HG02610 (cell line): ENCODE results near the gene RNGTT.
"Not testable (repeated sequence)": the region's sequence is repeated elsewhere in the genome, so short reads cannot be mapped to it uniquely, and the experiment has no call there.

Experiments
- ATAC-seq: cut with Tn5 transposase; IDR thresholded peaks from one replicate; pipeline ENCODE4 v1.9.1; 2021; ENCODE audit warnings: mild to moderate bottlenecking, moderate library complexity; ENCODE audit not compliant: unreplicated experiment

RNGTT gene

DNA sequence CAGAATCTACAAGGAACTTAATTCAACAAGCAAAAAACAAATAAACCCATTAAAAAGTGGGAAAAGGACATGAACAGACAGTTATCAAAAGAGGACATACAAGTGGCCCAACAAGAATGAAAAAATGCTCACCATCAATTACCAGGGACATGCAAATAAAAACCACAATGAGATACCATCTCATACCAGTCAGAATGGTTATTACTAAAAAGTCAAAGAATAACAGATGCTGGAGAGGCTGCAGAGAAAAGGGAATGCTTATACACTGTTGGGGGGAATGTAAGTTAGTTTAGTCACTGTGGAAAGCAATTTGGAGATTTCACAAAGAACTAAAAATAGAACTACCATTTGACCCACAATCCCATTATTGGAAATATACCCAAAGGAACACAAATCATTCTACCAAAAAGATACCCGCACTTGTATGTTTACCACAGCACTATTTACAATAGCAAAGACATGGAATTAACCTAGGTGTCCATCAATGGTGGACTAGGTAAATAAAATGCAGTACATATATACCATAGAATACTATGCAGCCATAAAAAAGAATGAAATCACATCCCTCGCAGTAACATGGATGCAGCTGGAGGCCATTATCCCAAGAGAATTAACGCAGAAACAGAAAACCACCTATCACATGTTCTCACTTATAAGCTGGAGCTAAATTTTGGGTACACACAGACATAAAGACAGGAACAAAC is 48.4 kb downstream of the RNGTT start:
- no peak for ATAC-seq

DNA sequence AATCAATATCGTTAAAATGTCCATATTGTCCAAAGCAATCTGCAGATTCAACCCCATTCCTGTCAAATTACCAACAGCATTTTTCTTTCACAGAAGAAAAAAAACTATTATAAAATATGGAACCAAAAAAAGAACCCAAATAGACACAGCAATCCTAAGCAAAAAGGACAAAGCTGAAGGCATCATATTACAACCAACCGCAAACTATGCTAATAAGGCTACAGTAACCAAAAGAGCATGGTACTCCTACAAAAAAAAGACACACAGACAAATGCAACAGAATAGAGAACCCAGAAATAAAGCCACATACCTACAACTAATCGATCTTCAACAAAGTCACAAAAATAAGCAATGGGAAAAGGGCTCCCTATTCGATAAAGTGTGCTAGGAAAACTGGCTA is 49.2 kb downstream of the RNGTT start:
- ATAC-seq, result no peak

DNA sequence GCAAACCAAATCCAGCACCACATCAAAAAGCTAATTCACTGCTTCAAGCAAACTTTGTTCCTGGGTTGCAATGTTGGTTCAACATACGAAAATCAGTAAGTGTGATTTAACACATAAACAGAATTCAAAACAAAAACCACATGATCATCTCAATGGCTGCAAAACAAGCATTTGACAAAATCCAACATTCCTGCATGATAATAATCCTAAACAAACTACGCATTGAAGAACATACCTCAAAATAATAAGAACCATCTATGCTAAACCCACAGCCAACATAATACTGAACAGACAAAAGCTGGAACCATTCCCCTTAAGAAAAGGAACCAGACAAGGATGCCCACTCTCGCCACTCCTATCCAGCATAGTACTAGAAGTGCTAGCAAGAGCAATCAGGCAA is 49.9 kb downstream of the RNGTT start:
- ATAC-seq, result no peak

DNA sequence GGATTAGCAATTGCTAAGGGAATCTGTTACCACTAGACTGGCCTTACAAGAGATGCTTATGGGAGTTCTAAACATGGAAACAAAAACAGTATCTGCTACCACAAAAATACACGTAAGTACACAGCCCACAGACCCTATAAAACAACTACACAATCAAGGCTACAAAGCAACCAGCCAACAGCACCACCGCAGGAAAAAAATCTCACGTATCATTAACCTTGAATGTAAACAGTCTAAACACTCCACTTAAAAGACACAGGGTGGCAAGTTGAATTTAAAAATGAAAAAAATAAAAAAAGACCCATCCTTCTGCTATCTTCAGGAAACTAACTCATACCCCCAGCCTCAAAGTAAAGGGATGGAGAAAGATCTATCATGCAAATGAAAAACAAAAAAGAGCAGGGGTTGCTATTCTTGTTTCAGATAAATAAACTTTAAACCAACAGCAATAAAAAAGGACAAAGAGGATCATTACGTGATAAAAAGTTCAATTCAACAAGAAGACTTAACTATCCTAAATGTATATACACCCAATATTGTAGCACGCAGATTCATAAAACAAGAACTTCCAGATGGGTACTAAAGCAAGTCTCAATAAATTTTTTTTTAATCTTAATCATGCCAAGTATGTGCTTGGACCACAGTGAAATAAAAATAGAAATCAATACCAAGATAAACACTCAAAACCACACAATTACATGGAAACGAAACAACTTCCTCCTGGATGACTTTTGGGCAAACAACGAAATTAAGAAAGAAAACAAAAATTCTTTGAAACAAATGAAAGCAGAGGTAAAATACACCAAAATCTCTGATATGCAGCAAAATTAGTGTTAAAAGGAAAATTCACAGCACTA is 52.3 kb downstream of the RNGTT start:
- no peak for ATAC-seq

DNA sequence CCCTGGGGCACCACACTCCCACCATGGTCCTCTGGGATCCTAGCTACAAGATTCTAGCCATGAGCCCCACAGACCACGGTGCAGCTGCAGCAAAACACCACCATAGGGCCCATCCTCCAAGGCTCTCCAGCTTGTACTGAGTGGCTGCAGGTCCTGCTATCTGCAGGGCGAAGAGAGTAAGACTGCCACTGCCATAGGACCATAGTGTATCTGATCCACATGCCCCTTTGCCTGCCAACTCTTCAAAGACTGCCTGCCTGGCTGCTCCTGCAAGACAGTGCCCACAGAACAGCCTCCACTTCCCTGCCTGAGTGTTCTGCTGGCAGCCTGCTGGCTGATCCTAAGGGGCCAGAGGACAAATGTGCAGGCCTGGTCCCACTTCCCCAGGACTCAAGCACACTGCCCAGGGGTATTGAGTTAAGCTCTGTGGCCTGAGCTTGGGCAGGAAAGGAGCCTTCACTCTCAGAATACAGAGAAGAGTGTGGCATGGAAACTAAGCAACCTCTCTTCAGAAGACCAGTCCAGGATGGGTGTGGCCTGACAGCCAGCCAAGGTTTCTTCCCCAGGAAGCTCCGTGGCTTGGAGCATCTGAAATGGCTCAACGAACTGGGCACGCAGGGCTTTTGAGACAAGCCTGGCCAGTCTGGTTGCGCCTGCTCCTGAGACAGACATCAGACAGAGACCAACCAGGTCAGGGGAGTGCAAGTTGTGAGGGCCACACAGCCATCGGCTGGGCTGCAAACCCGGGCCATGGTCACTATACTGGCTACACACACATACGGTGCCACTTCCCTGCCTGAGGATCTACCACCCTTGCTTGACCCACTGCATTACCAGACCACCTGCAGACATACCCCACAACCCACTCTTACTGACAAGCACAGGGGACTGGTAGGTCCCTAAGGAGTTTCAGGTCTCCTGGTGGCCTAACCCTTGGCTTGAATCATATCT is 54.5 kb downstream of the RNGTT start:
- ATAC-seq, result no peak

DNA sequence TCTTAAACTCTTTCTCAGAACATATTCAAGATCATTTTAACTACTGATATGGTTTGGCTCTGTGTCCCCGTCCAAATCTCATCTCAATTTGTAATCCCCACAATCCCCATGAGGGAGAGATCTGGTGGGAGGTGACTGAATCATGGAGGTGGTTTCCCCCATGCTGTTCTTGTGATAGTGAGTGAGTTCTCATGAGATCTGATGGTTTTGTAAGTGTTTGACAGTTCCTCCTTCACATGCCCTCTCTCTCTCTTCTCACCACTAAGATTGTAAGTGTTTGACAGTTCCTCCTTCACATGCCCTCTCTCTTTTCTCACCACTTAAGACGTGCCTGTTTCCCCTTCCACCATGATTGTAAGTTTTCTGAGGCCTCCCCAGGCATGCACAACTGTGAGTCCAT is 56.3 kb downstream of the RNGTT start:
- not testable (repeated sequence) for ATAC-seq

DNA sequence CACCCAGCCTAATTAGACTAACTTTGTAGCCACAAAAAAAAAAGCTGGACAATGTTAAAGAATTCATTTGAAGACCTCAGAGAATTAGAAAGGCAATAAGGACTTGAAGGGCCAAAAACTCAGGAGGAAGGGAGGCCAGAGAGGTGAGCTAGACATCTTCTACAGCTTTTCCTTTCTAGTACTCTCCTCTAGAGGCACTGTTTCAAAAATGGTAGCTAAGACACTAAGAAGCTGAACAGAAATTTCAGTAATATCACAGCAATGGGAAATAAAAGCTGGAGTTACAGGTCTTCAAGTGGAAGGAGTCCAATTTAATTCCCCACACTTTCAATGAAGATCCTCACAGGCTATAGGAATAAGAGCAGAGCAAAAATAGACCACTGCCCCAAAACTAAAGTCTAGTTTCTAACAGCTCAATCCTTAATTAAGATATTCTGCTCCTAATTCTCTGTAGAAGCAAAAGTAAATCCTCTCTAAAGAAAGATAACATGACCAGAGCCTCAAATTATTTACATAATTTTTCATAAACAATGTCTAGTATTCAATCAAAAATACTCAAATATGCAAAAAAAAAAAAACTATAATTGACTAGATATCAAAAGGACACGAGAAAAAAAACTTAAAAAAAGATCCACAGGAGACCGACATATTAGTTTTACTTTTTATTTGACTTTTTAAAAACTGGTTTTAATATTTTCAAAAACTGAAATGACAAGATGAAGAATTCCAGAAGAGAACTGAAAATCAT is 63.7 kb downstream of the RNGTT start:
- no peak for ATAC-seq

DNA sequence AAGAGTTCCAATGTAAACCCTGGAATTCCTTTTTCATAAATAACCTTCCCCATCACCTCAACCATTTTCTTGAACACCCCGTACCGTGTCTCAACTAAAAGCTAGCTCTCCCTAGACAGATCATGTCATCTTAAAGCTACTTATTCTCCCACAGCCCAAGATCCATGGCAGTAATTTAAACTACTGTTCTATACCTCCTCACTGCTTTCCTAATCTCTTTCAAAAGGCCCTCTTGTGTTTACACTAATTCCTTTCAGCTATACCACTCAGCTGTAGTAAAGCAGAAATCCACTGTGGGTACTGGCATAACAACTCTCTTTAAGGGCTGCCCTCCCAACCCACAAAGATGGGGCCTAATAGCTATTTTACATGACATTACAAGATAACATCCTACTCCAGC is 67.5 kb downstream of the RNGTT start:
- ATAC-seq, result no peak

DNA sequence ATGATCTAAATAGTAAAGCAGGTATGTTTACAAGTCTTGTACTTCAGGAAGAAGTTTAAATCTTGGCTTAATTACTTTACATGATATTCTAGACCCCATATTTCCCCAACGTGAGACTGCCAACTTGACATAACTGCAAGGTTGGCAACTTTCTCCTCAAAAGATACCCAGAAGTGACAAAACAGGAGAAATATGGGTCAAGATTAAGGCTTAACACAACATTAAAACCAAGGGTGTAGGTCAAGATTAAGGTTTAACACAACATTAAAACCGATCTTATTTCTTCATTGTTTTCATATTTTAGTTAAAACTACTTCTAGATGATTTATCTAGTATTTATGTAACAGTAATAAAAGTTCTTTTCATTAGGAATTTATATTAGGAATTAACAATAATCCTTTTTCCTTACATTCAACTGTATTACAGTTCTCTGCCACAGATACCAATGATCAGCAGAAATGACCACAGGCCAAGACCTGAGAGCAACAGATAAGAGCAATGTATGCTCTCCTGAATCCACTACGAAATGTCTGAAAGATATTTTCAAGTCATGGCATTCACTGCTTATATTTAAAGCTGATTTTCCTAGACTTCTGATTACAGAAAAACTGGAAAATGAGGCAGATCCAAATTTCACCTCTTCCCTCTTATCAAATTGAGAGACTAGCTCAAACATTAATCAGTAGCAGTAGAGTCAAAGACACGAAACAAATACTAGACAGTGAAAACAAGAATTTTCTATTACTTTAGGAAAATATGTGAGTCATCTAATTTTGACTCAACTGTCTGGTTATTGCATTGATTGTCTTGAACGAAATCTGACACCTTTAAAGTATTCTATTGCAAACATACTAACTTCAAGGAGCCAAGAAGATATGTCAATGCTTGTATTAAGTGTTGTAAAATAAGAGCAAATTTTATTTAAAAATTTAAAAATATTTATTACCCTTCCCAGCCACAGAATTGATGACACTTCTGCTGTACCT is 72.3 kb downstream of the RNGTT start:
- no peak for ATAC-seq

DNA sequence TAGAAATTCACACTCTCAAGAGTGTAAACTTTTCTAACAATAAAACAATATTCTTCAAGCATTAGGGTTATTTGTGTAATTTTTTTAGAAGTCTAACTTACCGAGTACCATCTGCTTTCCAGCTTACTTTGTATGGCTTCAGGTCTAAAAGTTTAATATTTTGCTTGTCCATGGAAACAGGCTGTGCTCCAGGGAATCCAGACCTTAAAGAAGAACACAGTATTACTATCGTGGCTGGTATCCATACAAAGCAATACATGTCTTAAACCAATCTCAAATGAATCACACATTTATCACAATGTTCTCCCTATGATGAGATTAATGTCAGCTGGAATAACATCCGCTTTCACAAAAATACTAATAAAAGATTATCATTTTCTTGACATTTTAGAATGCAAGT is 73.0 kb downstream of the RNGTT start:
- ATAC-seq, result no peak

DNA sequence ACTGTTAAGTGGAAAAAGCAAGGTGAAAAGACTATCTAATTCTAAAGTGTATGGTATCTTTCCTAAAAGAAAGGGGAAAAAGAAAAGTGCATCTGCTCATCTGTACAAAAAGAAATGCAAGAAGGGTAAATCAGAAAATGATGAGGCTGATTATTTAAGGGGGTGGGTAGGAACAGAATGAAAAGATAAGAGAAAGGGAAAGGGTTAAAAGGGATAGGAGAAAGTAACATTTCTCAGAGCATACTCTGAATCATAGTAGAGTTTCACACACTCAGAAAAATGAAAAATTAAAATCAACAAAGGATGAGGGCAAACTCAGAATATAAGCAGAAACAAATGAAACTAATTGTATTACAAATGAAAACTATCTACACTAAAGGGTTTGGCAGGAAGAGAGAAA is 79.1 kb downstream of the RNGTT start:
- no peak for ATAC-seq

DNA sequence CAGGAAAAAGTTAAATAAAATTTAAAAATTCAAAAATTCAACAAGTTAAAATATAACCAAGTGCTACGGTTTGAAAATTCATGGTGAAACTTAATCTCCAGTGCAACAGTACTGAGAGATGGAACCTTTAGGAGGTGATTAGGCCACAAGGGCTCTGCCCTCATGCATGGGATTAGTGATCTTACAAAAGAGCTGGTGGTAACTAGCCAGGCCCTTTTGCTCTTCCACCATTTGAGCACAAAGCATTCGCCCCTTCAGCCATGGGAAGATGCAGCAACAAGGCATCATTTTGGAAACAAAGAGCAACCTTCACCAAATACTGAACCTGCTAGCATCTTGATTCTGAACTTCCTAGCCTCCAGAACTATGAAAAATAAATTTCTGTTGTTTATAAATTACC is 80.9 kb downstream of the RNGTT start:
- ATAC-seq, result no peak

DNA sequence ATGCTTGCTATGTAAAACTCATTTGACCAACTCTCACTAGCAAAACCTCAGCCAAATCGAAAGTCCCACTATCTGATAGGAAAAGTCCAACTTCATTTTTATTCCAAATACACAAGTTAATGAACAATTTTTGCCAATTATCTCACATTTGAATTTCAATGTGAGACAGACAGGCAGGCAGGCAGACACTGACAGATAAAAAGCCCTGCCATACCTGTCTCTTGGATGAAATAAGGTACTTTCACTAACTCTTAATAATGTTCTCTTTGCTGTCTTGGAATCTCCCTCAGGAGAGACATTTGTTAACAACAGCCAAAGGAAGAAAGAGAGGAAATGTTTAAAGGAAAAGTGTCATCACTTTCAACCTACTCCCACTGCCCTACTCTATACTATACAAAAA is 82.0 kb downstream of the RNGTT start:
- ATAC-seq, result no peak

DNA sequence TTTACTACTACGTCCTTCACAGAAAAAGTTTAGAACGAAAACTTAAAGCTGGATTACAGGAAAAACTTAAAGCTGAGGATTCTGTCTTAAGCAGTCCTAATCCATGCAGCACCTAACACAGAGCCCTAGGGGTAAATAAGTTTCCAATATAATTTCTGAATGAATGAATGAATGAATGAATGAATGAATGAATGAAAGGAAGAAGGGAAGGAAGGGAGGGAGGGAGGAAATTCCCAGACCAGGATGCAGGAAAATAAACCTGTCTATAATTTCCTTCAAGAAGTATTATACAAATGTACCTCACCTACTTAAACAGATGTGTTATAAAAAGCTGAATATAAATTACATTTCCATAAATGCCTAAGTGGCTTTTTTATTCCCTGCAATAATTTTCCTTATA is 83.4 kb downstream of the RNGTT start:
- no peak for ATAC-seq

DNA sequence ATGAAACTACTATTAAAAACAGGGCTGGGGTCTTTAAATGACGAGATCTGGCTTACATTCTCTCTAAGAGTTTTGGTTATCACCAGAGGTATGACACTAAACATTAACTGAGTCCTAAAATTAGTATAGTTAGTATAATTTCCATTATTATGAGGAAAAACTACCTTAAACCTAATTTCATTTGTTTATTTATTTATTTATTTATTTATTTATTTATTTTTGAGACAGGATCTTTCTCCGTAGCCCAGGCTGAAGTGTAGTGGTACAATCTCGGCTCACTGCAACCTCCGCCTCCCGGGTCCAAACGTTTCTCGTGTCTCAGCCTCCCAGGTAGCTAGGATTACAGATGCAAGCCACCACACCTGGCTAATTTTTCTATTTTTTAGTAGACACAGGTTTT is 85.5 kb downstream of the RNGTT start:
- no peak for ATAC-seq

DNA sequence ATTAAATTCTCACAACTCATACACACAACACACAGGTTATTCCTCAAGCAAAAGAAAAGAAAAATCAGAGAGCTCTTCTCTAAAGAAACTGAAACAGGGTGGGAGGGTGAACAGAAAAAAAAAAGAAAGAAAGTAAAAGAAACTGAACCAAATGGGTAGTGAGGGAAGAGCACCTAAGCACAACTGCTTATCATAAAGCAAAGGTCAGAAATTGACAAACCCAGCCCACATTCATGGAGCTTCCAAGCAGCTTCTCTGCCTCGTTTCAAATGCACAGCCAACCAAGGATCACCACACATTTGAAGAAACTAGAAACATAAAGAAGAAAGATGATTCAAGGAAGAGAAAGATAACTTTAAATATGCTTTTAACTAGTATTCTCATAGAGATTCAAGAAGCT is 90.5 kb downstream of the RNGTT start:
- ATAC-seq, result no peak

DNA sequence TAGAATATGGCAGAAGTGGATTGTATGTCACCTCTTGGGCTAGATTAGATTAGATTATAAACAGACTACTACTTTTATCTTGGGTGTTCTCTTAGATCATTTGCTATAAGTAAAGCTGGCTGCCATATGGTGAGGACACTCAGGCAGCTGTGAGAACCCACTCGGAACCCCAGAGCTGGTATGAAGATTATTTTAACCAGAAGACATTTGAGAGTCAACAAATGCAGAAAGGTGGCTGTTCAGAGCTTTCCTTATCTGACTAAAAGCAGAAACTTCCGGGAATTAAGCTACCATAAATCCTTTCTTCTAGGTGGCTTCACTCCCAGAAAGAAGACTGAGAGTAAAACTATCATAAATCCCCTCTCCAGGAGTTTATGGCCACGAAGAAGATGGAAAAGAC is 91.9 kb downstream of the RNGTT start:
- no peak for ATAC-seq

DNA sequence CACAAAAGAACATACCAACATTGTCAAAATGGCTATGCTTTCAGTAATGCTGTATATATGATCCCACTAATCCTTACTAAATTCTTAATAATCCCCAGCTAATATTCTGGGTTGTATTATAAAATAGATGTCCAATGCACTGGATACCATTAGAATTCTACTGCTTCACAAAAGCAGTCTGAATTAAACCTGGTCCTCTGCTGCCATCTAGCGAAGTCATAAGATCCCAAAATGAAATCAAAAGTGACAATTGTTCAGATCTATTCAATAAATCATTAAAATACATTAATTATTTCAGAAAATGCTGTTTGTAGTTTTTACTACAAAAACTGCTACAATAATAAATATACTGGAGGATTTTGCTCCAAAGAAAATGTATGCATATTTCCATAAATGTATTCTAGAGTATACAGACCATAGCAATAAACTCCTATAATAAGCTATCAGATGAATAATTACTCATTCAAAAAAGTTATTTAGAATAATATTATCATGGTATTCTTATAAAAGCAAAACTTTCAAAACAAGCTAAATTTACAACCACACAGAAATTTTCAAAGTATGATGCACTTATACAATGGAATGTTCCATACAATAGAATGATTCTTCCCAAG is 92.6 kb downstream of the RNGTT start:
- no peak for ATAC-seq
